CD14-positive monocyte (primary cell): ENCODE data around the gene MON1A. TPM values are rescaled to one million over a fixed set of nuclear protein-coding genes. Genes with fewer than 3 reads are reported as not detected.

Source experiments
- DNase-seq, 3 donors: peaks; one replicate each; pipeline ENCODE4 v3.0.0-alpha.2; 2011 to 2022
- H2AFZ ChIP-seq: 2 replicates; pipeline ENCODE4 v1.6.0; 2012; ENCODE audit warnings: mild to moderate bottlenecking, low read depth, low read length, inconsistent platforms; ENCODE audit not compliant: insufficient read depth, poor library complexity, severe bottlenecking
- H3K27ac ChIP-seq, 2 donors: 1 replicate in 1 of 2; 2 replicates in 1 of 2; pipeline ENCODE4 v1.5.1; 2012 to 2013; ENCODE audit warnings: low read length in 2 of 2, control low read depth in 1 of 2, inconsistent platforms in 1 of 2, low read depth in 1 of 2, mild to moderate bottlenecking in 1 of 2
- H3K27me3 ChIP-seq, 2 donors: one replicate each; pipeline versions ENCODE4 v1.6.0 to v1.6.1; 2011 to 2013; ENCODE audit warnings: low read length in 2 of 2; ENCODE audit not compliant: control insufficient read depth in 2 of 2, insufficient read depth in 2 of 2
- H3K36me3 ChIP-seq, 2 donors: replicated peaks in 1 of 2; 1 replicate in 1 of 2; 2 replicates in 1 of 2; pipeline versions ENCODE4 v1.5.1 to v1.6.1; 2012 to 2013; ENCODE audit warnings: low read length in 2 of 2, control low read depth in 1 of 2, inconsistent platforms in 1 of 2, mild to moderate bottlenecking in 1 of 2; ENCODE audit not compliant: insufficient read depth in 2 of 2, control insufficient read depth in 1 of 2
- H3K4me1 ChIP-seq, 2 donors: 1 replicate in 1 of 2; 2 replicates in 1 of 2; pipeline versions ENCODE4 v1.5.1 to v1.6.1; 2012 to 2013; ENCODE audit warnings: low read length in 2 of 2, control low read depth in 1 of 2, inconsistent platforms in 1 of 2, mild to moderate bottlenecking in 1 of 2, moderate library complexity in 1 of 2; ENCODE audit not compliant: insufficient read depth in 2 of 2, control insufficient read depth in 1 of 2
- H3K4me2 ChIP-seq: replicated peaks from 2 replicates; pipeline ENCODE3; 2012; ENCODE audit warnings: low read length, moderate library complexity, mild to moderate bottlenecking; ENCODE audit not compliant: poor library complexity, severe bottlenecking; ENCODE audit errors: extremely low read depth
- H3K4me3 ChIP-seq, 3 experiments: fragments of 200-600 bp in 1 of 3; sonication (generic) in 1 of 3; replicated peaks in 1 of 3; 1 replicate in 2 of 3; 2 replicates in 1 of 3; pipeline ENCODE4 v1.5.1; 2011 to 2013; ENCODE audit warnings: low read length in 3 of 3, mild to moderate bottlenecking in 3 of 3, control low read depth in 2 of 3, low read depth in 2 of 3, inconsistent platforms in 1 of 3, moderate library complexity in 1 of 3
- H3K79me2 ChIP-seq: 2 replicates; pipeline ENCODE4 v1.6.0; 2012; ENCODE audit warnings: mild to moderate bottlenecking, control low read depth, inconsistent platforms, low read length, moderate library complexity; ENCODE audit not compliant: insufficient read depth
- H3K9ac ChIP-seq: 2 replicates; pipeline ENCODE4 v1.6.0; 2017; ENCODE audit warnings: low read length, mild to moderate bottlenecking; ENCODE audit not compliant: insufficient read depth, poor library complexity, severe bottlenecking
- H3K9me3 ChIP-seq, 2 donors: replicated peaks in 1 of 2; 1 replicate in 1 of 2; 2 replicates in 1 of 2; pipeline versions ENCODE4 v1.5.1 to v1.6.1; 2012 to 2013; ENCODE audit warnings: low read length in 2 of 2, control low read depth in 1 of 2; ENCODE audit not compliant: control insufficient read depth in 1 of 2, insufficient read depth in 1 of 2
- H4K20me1 ChIP-seq: 2 replicates; pipeline ENCODE4 v1.6.0; 2012; ENCODE audit warnings: mild to moderate bottlenecking, low read length, control low read depth, moderate library complexity; ENCODE audit not compliant: insufficient read depth
- H3K27ac Mint-ChIP-seq, 7 donors: one replicate each; pipeline ENCODE4 v1.8.0; 2020; ENCODE audit warnings: mild to moderate bottlenecking in 7 of 7, mixed read lengths in 7 of 7, moderate library complexity in 6 of 7, inconsistent platforms in 2 of 7
- H3K27me3 Mint-ChIP-seq, 3 donors: one replicate each; pipeline ENCODE4 v1.8.0; 2021 to 2022; ENCODE audit warnings: low read depth in 3 of 3, mild to moderate bottlenecking in 3 of 3, mixed read lengths in 3 of 3, moderate library complexity in 3 of 3, inconsistent platforms in 1 of 3
- H3K36me3 Mint-ChIP-seq, 2 donors: one replicate each; pipeline ENCODE4 v1.8.0; 2020; ENCODE audit warnings: mixed read lengths in 2 of 2, inconsistent platforms in 1 of 2, mild to moderate bottlenecking in 1 of 2
- H3K4me1 Mint-ChIP-seq: one replicate; pipeline ENCODE4 v1.8.0; 2020; ENCODE audit warnings: mild to moderate bottlenecking, mixed read lengths
- H3K4me3 Mint-ChIP-seq, 2 donors: one replicate each; pipeline ENCODE4 v1.8.0; 2020; ENCODE audit warnings: mild to moderate bottlenecking in 2 of 2, mixed read lengths in 2 of 2, moderate library complexity in 1 of 2
- H3K9me3 Mint-ChIP-seq, 7 donors: one replicate each; pipeline ENCODE4 v1.8.0; 2020 to 2022; ENCODE audit warnings: mixed read lengths in 7 of 7, mild to moderate bottlenecking in 6 of 7, moderate library complexity in 6 of 7, inconsistent platforms in 2 of 7
- CTCF ChIP-seq: fragments of 200-600 bp; IDR thresholded peaks from one replicate; pipeline ENCODE4 v1.8.0; 2022; ENCODE audit warnings: antibody characterized with exemption, mild to moderate bottlenecking
- WGBS: methylation state at CpG from one replicate; pipeline ENCODE4 v1.1.5; 2013; ENCODE audit warnings: missing lambda C conversion rate; ENCODE audit not compliant: insufficient coverage; 5-methylcytosine and 5-hydroxymethylcytosine counted together
- intact Hi-C, 2 donors: fragments of 100-400 bp; cut with micrococcal nuclease; formaldehyde crosslinking; loops; one replicate each; pipeline versions ENCODE4 v1.15.0 to v1.15.1; 2023
- polyA minus RNA-seq: library from RNA; depleted of rRNA, polyadenylated mRNA; stranded (reverse); fragments of >200 nt; gene quantifications from 2 replicates; pipeline ENCODE4 v1.2.3, GENCODE V29; 2012
- polyA plus RNA-seq, 3 donors: library from polyadenylated mRNA; depleted of rRNA in 1 of 3; unstranded in 2 of 3; stranded (reverse) in 1 of 3; fragments of 300-500 nt in 2 of 3; fragments of >200 nt in 1 of 3; fragmentation: Illumina TruSeq in 2 of 3; gene quantifications; 1 replicate in 2 of 3; 2 replicates in 1 of 3; pipeline ENCODE4 v1.2.3, GENCODE V29; 2012 to 2021
- total RNA-seq, 12 experiments: library from RNA in 1 of 12; stranded (reverse) in 1 of 12; fragments of 120-200 nt in 1 of 12; gene quantifications; one replicate each; pipeline ENCODE4 v1.2.4 and lab custom pipeline; 2013 to 2026; ENCODE audit warnings: mixed read lengths in 6 of 12, inconsistent platforms in 1 of 12

MON1A gene
- total RNA-seq (2013): 4.9 TPM
- polyA plus RNA-seq (1 to 10 TPM; 5.4 to 6.6 (median 6.1) TPM), polyA minus RNA-seq (4.6 and 6.5 TPM in 2 replicates), total RNA-seq (lab: John Stamatoyannopoulos, UW) (0.25 to 6.2 (median 2.0) reads per million in 11 experiments)

GRCh38 chr3:49929291-49930167, at the start of gene MON1A:
Gene MON1A (minus strand): TSS chr3:49929811. CDS start chr3:49913346, 16,465 bp downstream.
- Histone ChIP-seq H4K20me1 (no peaks in the 10 kb centered on the region), H3K4me2 (peak within 1 kb of the TSS; percentile 96), H3K9me3 (no peaks in the 10 kb centered on the region), H3K36me3 (no peaks in the 10 kb centered on the region), H3K9ac (peak within 1 kb of the TSS; percentile 84), H3K27me3 (no peaks in the 10 kb centered on the region), H3K27ac (peak within 1 kb of the TSS; percentile 47 to 81), H2AFZ (peak within 1 kb of the TSS; percentile 100), H3K4me3 (peak within 1 kb of the TSS; percentile 84 to 98 (median 84)), H3K79me2 (no peaks in the 10 kb centered on the region), H3K4me1 (peaks cover 31 to 35% of the 10 kb centered on the region in 2 donors)
- peak; percentile 74 to 81 (median 76) for DNase-seq
- H3K4me1 Mint-ChIP-seq: peaks cover 30% of the 10 kb centered on the region
- no peaks in the 10 kb centered on the region for H3K9me3 Mint-ChIP-seq
- peak within 1 kb of the TSS; percentile 50 to 88 (median 85) for H3K27ac Mint-ChIP-seq
- H3K4me3 Mint-ChIP-seq: peak within 1 kb of the TSS; percentile 82 to 93
- TF ChIP-seq CTCF: peak; percentile 7
- WGBS: under 1% methylated on average over 50 of the region's 56 CpGs
- peaks cover 0 to 2% of the 10 kb centered on the region in 2 donors for H3K36me3 Mint-ChIP-seq
- intact Hi-C loops: loop anchor here (1.0 to 10.0 kb wide), 3 partner anchors 11 to 425 kb away; partner anchors contain the start of genes TRAIP (in 2 of the 2), CYB561D2 (in 1 of the 2), NPRL2 (in 1 of the 2) and RBM6 (in 1 of the 2)
- peaks cover 0 to 3% (median 2%) of the 10 kb centered on the region in 3 donors for H3K27me3 Mint-ChIP-seq

GRCh38 chr3:49976942-49977341, 47.3 kb upstream of the MON1A start:
- H3K4me3 Mint-ChIP-seq: no peak overlapping the region
- TF ChIP-seq CTCF: no peak
- Histone ChIP-seq H3K9ac (no peak overlapping the region), H3K4me1 (no peaks in the 10 kb centered on the region), H3K27ac (no peak overlapping the region), H2AFZ (no peak overlapping the region), H3K79me2 (peaks cover 7% of the 10 kb centered on the region), H3K4me3 (no peak overlapping the region), H3K27me3 (no peaks in the 10 kb centered on the region), H3K4me2 (no peak overlapping the region), H3K36me3 (peaks cover 57 to 84% of the 10 kb centered on the region in 2 donors), H4K20me1 (peaks cover 31% of the 10 kb centered on the region), H3K9me3 (no peaks in the 10 kb centered on the region)
- H3K27ac Mint-ChIP-seq: no peak overlapping the region
- intact Hi-C loops: no loop called here
- peaks cover 33 to 52% of the 10 kb centered on the region in 2 donors for H3K36me3 Mint-ChIP-seq
- peaks cover 0 to 2% (median 0%) of the 10 kb centered on the region in 3 donors for H3K27me3 Mint-ChIP-seq
- WGBS: no CpG with 5 or more reads among the region's 2 CpGs
- H3K4me1 Mint-ChIP-seq: no peaks in the 10 kb centered on the region
- no peak for DNase-seq
- no peaks in the 10 kb centered on the region for H3K9me3 Mint-ChIP-seq
